SHP77 (cell line): Measurements from ENCODE around the gene FUT8.

ENCODE experiments used
- DNase-seq, 2 experiments: peaks; one replicate each; lab custom pipeline; 2025; lab: John Stamatoyannopoulos, UW

The FUT8 gene

GRCh38 chr14:65558363-65558762, 145.8 kb downstream of the FUT8 start:
- no peak for DNase-seq

- no peak for DNase-seq
These were observed 148.0 kb downstream of the FUT8 start for GRCh38 chr14:65560340-65561027.

GRCh38 chr14:65564370-65564769, 151.8 kb downstream of the FUT8 start:
- no peak for DNase-seq

GRCh38 chr14:65565948-65566347, 153.4 kb downstream of the FUT8 start:
- DNase-seq, result no peak

GRCh38 chr14:65566820-65567522, 154.4 kb downstream of the FUT8 start:
- no peak for DNase-seq

GRCh38 chr14:65574611-65575010, 162.1 kb downstream of the FUT8 start:
- no peak for DNase-seq

- no peak for DNase-seq
These were observed 162.9 kb downstream of the FUT8 start for GRCh38 chr14:65575389-65575788.

- DNase-seq, result no peak
These were observed 168.4 kb downstream of the FUT8 start for GRCh38 chr14:65580973-65581372.

- DNase-seq, result no peak
These were observed 168.8 kb downstream of the FUT8 start for GRCh38 chr14:65581378-65581777.

- DNase-seq, result no peak
These were observed 169.3 kb downstream of the FUT8 start for GRCh38 chr14:65581799-65582198.

- no peak for DNase-seq
These were observed 172.7 kb downstream of the FUT8 start for GRCh38 chr14:65585216-65585615.

GRCh38 chr14:65588426-65589140, 176.1 kb downstream of the FUT8 start:
- DNase-seq, result no peak

- peak; percentile 33 to 49 for DNase-seq
These were observed 181.8 kb downstream of the FUT8 start for GRCh38 chr14:65594153-65594881.

GRCh38 chr14:65594882-65595237, 182.3 kb downstream of the FUT8 start:
- DNase-seq, result no peak

GRCh38 chr14:65599375-65599774, 186.8 kb downstream of the FUT8 start:
- no peak for DNase-seq

GRCh38 chr14:65600742-65601141, 188.2 kb downstream of the FUT8 start:
- no peak for DNase-seq

GRCh38 chr14:65604535-65604934, 192.0 kb downstream of the FUT8 start:
- DNase-seq, result no peak

- no peak for DNase-seq
These were observed 192.4 kb downstream of the FUT8 start for GRCh38 chr14:65604936-65605335.

GRCh38 chr14:65606460-65606859, 193.9 kb downstream of the FUT8 start:
- no peak for DNase-seq

- no peak for DNase-seq
These were observed 200.7 kb downstream of the FUT8 start for GRCh38 chr14:65613131-65613650.

- no peak for DNase-seq
These were observed 206.5 kb downstream of the FUT8 start for GRCh38 chr14:65618996-65619395.

GRCh38 chr14:65620195-65620594, 207.7 kb downstream of the FUT8 start:
- DNase-seq, result no peak
